Naive thymus-derived CD8-positive, alpha-beta T cell (primary cell): Measurements from ENCODE around the gene NUTF2. TPM values are rescaled to one million over a fixed set of nuclear protein-coding genes. Genes with fewer than 3 reads are reported as not detected.
A peak's percentile ranks its signal among the peaks of the same experiment; 100 is the strongest.

Experiments used
- ATAC-seq, 2 donors: fragments of 150-1000 bp; cut with Tn5 transposase in 1 of 2; sonication (Bioruptor Pico), chemical (Tn5 transposase) in 1 of 2; 1 replicate in 1 of 2; 2 replicates in 1 of 2; pipeline ENCODE4 v1.10.0; 2021; ENCODE audit warnings: mild to moderate bottlenecking in 2 of 2, moderate library complexity in 2 of 2
- POLR2A ChIA-PET: fragments of 350-600 bp; sonication (Branson Sonifier 250); formaldehyde crosslinking; loops from one replicate; lab custom pipeline; 2021; ENCODE audit warnings: antibody characterized with exemption; lab: Charles Lee
- DNase-seq, 10 donors: peaks; one replicate each; pipeline versions ENCODE4 v3.0.0 to v3.0.0-alpha.2; 2020 to 2022
- H3K27ac Mint-ChIP-seq, 10 donors: one replicate each; pipeline ENCODE4 v1.8.0; 2020 to 2022; ENCODE audit warnings: mild to moderate bottlenecking in 10 of 10, mixed read lengths in 10 of 10, moderate library complexity in 4 of 10, inconsistent platforms in 1 of 10
- H3K27me3 Mint-ChIP-seq, 5 donors: one replicate each; pipeline ENCODE4 v1.8.0; 2021 to 2022; ENCODE audit warnings: mixed read lengths in 5 of 5
- H3K36me3 Mint-ChIP-seq, 3 donors: one replicate each; pipeline ENCODE4 v1.8.0; 2020 to 2022; ENCODE audit warnings: mixed read lengths in 3 of 3, mild to moderate bottlenecking in 2 of 3, inconsistent platforms in 1 of 3
- H3K4me1 Mint-ChIP-seq, 4 donors: one replicate each; pipeline ENCODE4 v1.8.0; 2021 to 2022; ENCODE audit warnings: mixed read lengths in 4 of 4
- H3K4me3 Mint-ChIP-seq, 10 donors: one replicate each; pipeline ENCODE4 v1.8.0; 2020 to 2022; ENCODE audit warnings: mild to moderate bottlenecking in 10 of 10, mixed read lengths in 10 of 10, moderate library complexity in 6 of 10, inconsistent platforms in 1 of 10
- H3K9me3 Mint-ChIP-seq, 9 donors: one replicate each; pipeline ENCODE4 v1.8.0; 2020 to 2022; ENCODE audit warnings: mixed read lengths in 9 of 9, mild to moderate bottlenecking in 3 of 9, inconsistent platforms in 1 of 9, moderate library complexity in 1 of 9
- polyA plus RNA-seq, 3 donors: library from polyadenylated mRNA; unstranded; fragments of 300-500 nt; fragmentation: Illumina TruSeq; gene quantifications; one replicate each; pipeline ENCODE4 v1.2.3, GENCODE V29; 2021
- total RNA-seq, 8 experiments: library from RNA in 2 of 8; stranded (reverse) in 2 of 8; gene quantifications; one replicate each; pipeline ENCODE4 v1.2.3 and lab custom pipeline; 2021 to 2026

NUTF2 gene
- total and polyA plus RNA-seq, 5 experiments from 2014 or later, result 37.0 to 124 (median 109) TPM

DNA sequence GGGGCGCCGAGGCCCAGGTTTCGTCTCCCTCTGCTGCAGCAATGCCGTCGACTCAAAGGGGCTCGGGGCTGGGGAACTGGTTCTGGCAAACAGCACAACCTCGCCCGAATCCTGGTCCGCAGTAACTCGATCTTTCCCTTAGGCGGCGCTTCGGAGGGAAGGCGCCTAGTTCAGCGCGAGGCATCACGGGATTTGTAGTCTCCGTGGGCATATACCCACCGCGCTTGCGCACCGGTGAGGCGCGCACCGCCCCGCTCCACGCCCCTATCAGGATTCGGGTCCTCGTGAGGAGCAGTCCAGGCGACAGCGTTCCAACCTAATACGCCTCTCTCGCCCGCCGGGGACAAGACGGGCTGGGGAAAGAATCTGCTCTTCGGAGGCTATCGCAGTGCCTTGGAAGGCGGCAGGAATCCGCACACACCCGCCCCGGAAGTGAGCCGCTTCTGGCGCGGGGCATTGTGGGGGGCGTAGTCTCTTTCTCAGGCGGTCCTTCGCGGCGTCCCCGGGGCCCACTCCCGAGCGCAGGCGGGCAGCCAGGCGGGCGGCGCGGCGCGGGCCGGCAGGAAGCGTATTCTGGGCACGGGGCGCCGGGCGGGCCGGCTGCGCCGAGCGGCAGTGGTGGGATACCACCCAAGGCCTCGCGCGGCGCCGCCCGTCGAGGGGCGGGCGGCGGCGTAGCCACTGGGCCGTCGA, 4.8 kb upstream of the NUTF2 start, which contains the start of gene THAP11:
TSS of gene THAP11 (plus strand) at position 505 of the 693 bp plus-strand sequence. CDS start 235 bp downstream, outside the sequence.
- Mint-ChIP-seq H3K36me3 (no peaks in the 10 kb centered on the region), H3K9me3 (no peaks in the 10 kb centered on the region), H3K4me1 (peaks cover 14 to 41% (median 35%) of the 10 kb centered on the region in 4 donors), H3K4me3 (peak within 1 kb of the TSS; percentile 93 to 97 (median 96)), H3K27ac (peak within 1 kb of the TSS; percentile 83 to 99 (median 98)), H3K27me3 (no peaks in the 10 kb centered on the region)
- peak; percentile 86 to 99 (median 94) for DNase-seq
- peak; percentile 52 to 59 for ATAC-seq
- POLR2A ChIA-PET, result interaction anchor here (0.5 to 3.1 kb wide), 9 partner anchors 8 to 534 kb away, joined by 3 to 16 read pairs (median 4); partner anchors contain the start of genes EDC4, RANBP10 and TSNAXIP1

- Mint-ChIP-seq H3K4me1 (peaks cover 15 to 44% (median 39%) of the 10 kb centered on the region in 4 donors), H3K4me3 (peak overlapping the region; percentile 93 to 96 (median 96)), H3K36me3 (no peaks in the 10 kb centered on the region), H3K9me3 (no peaks in the 10 kb centered on the region), H3K27ac (peak overlapping the region; percentile 83 to 97 (median 96)), H3K27me3 (no peaks in the 10 kb centered on the region)
- ATAC-seq (peak; percentile 35 to 43), DNase-seq (peak; percentile 47 to 83 (median 73))
- POLR2A ChIA-PET, result interaction anchor here (0.6 to 3.1 kb wide), 17 partner anchors 9 to 443 kb away, joined by 3 to 15 read pairs (median 4); partner anchors contain the start of genes EDC4, NFATC3, PSMB10 and RANBP10
Measured at GRCh38 chr16:67842509-67843342, 4.0 kb upstream of the NUTF2 start.

DNA sequence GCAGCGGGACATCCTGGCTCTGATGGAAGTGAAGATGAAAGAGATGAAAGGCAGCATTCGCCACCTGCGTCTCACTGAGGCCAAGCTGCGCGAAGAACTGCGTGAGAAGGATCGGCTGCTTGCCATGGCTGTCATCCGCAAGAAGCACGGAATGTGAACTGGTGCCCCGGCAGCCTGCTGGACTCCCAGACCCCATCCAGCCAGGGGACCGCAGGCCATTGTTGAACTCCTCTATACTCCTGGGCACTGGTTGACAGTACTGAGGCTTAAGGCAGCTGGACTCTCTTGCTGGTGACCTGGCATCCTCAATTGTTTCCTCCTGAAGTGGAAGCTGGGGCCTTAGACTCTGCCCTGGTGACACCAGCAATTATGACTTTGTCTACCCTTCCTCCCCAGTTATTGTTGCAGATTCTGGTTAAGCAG, 3.4 kb upstream of the NUTF2 start:
- POLR2A ChIA-PET, result interaction anchor here (0.6 to 3.1 kb wide), 18 partner anchors 10 to 442 kb away, joined by 3 to 15 read pairs (median 4); partner anchors contain the start of genes EDC4, NFATC3, PSMB10 and RANBP10
- Mint-ChIP-seq H3K27ac (peak overlapping the region; percentile 83 to 97 (median 96)), H3K27me3 (no peaks in the 10 kb centered on the region), H3K4me1 (peaks cover 15 to 51% (median 45%) of the 10 kb centered on the region in 4 donors), H3K4me3 (peak overlapping the region; percentile 93 to 96 (median 96)), H3K9me3 (no peaks in the 10 kb centered on the region), H3K36me3 (no peaks in the 10 kb centered on the region)
- ATAC-seq, result no peak
- DNase-seq, result peak in 2 of 10 donors; percentile 37 to 81

- ATAC-seq (no peak), DNase-seq (no peak)
- Mint-ChIP-seq H3K27me3 (no peaks in the 10 kb centered on the region), H3K9me3 (no peaks in the 10 kb centered on the region), H3K36me3 (no peaks in the 10 kb centered on the region), H3K27ac (peak overlapping the region in 9 of 10 donors; percentile 57 to 97 (median 90)), H3K4me1 (peaks cover 18 to 59% (median 49%) of the 10 kb centered on the region in 4 donors), H3K4me3 (peak overlapping the region; percentile 66 to 96 (median 94))
- POLR2A ChIA-PET, result interaction anchor here (0.6 to 3.1 kb wide), 10 partner anchors 9 to 226 kb away, joined by 3 to 15 read pairs (median 8); partner anchors contain the start of genes EDC4, PSMB10, RANBP10 and TSNAXIP1
Measured at GRCh38 chr16:67844497-67844896, 2.2 kb upstream of the NUTF2 start.

- Mint-ChIP-seq H3K4me3 (peak overlapping the region; percentile 80 to 96 (median 88)), H3K27ac (peak overlapping the region; percentile 85 to 96 (median 94)), H3K9me3 (no peaks in the 10 kb centered on the region), H3K36me3 (peaks cover 0 to 3% (median 0%) of the 10 kb centered on the region in 3 donors), H3K27me3 (no peaks in the 10 kb centered on the region), H3K4me1 (peaks cover 18 to 63% (median 52%) of the 10 kb centered on the region in 4 donors)
- DNase-seq (no peak), ATAC-seq (no peak)
- POLR2A ChIA-PET, result interaction anchor here (0.6 to 3.1 kb wide), 7 partner anchors 10 to 52 kb away, joined by 3 to 14 read pairs (median 5); partner anchors contain the start of genes EDC4, RANBP10 and TSNAXIP1
Measured at GRCh38 chr16:67845291-67846062, 1.3 kb upstream of the NUTF2 start.

DNA sequence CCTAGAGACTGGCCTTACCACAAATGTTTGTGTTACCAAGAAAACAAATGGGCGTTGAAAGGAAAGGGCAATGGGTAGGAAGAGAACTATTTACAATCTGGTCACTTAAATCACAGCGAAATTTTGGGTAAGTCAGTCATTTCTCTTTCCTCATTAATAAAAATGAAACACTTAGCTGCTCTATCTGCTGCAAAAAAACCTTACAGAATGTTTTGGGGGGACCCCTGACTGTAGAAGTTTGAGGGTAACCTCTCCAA, 742 bp upstream of the NUTF2 start:
- ATAC-seq (no peak), DNase-seq (no peak)
- H3K4me3 Mint-ChIP-seq, result peak overlapping the region; percentile 80 to 96 (median 88)
- H3K27me3 Mint-ChIP-seq, result no peaks in the 10 kb centered on the region
- POLR2A ChIA-PET, result interaction anchor here (0.9 to 1.3 kb wide), 7 partner anchors 12 to 290 kb away, joined by 3 to 9 read pairs (median 5); partner anchors contain the start of genes EDC4, RANBP10 and TSNAXIP1
- H3K36me3 Mint-ChIP-seq, result peaks cover 0 to 3% (median 0%) of the 10 kb centered on the region in 3 donors
- H3K9me3 Mint-ChIP-seq, result no peaks in the 10 kb centered on the region
- peaks cover 18 to 67% (median 52%) of the 10 kb centered on the region in 4 donors for H3K4me1 Mint-ChIP-seq
- H3K27ac Mint-ChIP-seq, result peak overlapping the region; percentile 85 to 96 (median 94)

DNA sequence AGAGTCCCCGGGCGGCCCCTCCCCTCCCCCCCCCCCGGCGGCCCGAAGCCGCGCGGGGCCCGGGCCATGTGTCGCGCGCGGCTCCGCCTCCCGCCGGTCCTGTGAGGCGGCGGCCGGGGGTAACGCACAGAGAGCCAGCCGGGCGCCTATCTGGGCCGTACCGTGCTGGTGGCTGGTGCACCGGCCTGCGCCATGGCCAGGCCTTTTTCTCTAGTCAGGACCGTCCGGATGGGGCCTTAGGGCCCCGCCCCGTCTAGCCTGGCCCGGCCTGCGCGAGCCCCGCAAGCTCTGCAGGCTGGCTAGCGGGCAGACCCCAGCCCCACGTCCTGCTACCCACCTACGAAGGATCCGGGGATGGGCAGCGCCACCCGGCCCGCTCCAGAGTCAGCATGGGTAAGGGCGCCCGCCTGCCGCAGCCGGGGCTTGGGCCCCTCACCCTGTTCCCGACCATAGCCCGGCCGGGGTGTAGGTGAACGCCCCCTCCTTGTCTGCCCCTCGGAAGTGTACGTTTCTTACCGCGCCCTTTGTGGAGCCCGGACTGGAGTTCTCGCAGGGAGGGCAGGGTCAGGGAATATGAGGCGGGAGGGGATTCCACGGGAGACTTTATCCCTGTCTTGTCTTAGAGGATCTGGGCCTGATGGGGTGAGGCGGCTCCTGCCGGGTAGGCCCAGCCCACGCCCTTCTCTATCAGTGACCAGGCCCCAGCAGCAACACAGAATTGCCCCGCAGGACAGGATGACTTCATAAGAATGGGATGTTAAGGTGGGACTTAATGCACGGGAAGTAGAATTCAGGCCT, 530 bp downstream of the NUTF2 start, which contains the start of gene CENPT:
TSS of gene CENPT (minus strand) at position 630 of the 798 bp plus-strand sequence. CDS start 13,834 bp downstream, outside the sequence.
- Mint-ChIP-seq H3K9me3 (no peaks in the 10 kb centered on the region), H3K27me3 (no peaks in the 10 kb centered on the region), H3K4me1 (peaks cover 16 to 68% (median 46%) of the 10 kb centered on the region in 4 donors), H3K27ac (peak within 1 kb of the TSS; percentile 53 to 96 (median 90)), H3K36me3 (peaks cover 0 to 3% (median 0%) of the 10 kb centered on the region in 3 donors), H3K4me3 (peak within 1 kb of the TSS; percentile 80 to 96 (median 89))
- peak in 1 of 10 donors; percentile 55 for DNase-seq
- peak; percentile 49 to 52 for ATAC-seq
- POLR2A ChIA-PET, result interaction anchor here (1.2 to 1.3 kb wide), 3 partner anchors 15 to 366 kb away, joined by 3 to 6 read pairs (median 5); partner anchors contain the start of gene ATP6V0D1

DNA sequence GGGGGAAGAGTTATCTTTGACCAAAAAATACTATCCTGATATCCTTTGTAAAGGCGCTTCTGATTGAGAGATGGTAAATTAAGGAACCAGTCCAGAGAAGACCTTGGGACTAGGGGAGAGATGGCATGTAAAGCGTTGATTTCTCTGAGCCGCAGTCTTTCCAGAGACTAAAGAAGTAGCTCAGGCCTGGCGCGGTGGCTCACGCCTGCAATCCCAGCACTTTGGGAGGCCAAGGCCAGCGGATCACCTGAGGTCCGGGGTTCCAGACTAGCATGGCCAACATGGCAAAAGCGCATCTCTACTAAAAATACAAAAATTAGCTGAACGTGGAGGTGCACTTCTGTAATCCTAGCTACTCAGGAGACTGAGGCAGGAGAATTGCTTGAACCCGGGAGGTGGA, 1.4 kb downstream of the NUTF2 start:
- peaks cover 0 to 3% (median 0%) of the 10 kb centered on the region in 3 donors for H3K36me3 Mint-ChIP-seq
- peak overlapping the region in 6 of 10 donors; percentile 25 to 89 (median 66) for H3K27ac Mint-ChIP-seq

DNA sequence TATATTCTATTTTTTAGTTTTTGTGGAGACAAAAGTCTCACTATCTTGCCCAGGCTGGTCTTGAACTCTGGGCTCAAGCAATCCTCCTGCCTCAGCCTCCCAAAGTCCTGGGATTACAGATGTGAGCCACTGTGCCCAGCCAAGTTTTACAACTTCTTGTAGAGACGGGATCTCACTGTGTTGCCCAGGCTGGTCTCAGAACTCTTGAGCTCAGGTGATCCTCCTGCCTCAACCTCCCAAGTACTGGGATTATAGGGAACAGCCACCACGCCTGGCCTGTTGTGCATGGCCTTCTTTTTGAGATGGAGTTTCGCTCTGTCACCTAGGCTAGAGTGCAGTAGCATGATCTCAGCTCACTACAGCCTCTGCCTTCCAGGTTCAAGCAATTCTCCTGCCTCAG, 6.9 kb downstream of the NUTF2 start:
- Mint-ChIP-seq H3K27me3 (no peaks in the 10 kb centered on the region), H3K9me3 (no peaks in the 10 kb centered on the region), H3K36me3 (peaks cover 0 to 10% (median 0%) of the 10 kb centered on the region in 3 donors), H3K27ac (no peak overlapping the region), H3K4me3 (peak overlapping the region in 1 of 10 donors; percentile 51), H3K4me1 (peaks cover 13 to 60% (median 34%) of the 10 kb centered on the region in 4 donors)
- POLR2A ChIA-PET, result interaction anchor here (0.7 kb wide), 1 partner anchor 292 kb away, joined by 3 read pairs; the partner anchor contains the start of gene CTCF
- no peak for DNase-seq
- no peak for ATAC-seq

More for the DNA sequence above, 1.4 kb downstream of the NUTF2 start:
- H3K27me3 Mint-ChIP-seq, result no peaks in the 10 kb centered on the region
- ATAC-seq (no peak), DNase-seq (no peak)
- H3K4me1 Mint-ChIP-seq, result peaks cover 16 to 66% (median 42%) of the 10 kb centered on the region in 4 donors
- H3K9me3 Mint-ChIP-seq, result no peaks in the 10 kb centered on the region
- POLR2A ChIA-PET, result interaction anchor here (1.3 kb wide), 1 partner anchor 25 kb away, joined by 3 read pairs; the partner anchor contains the start of gene EDC4
- H3K4me3 Mint-ChIP-seq, result peak overlapping the region; percentile 77 to 96 (median 88)

- Mint-ChIP-seq H3K36me3 (peaks cover 0 to 8% (median 0%) of the 10 kb centered on the region in 3 donors), H3K4me3 (no peak overlapping the region), H3K27me3 (no peaks in the 10 kb centered on the region), H3K4me1 (peaks cover 12 to 45% (median 32%) of the 10 kb centered on the region in 4 donors), H3K27ac (peak overlapping the region in 1 of 10 donors; percentile 19), H3K9me3 (no peaks in the 10 kb centered on the region)
- DNase-seq, result no peak
- POLR2A ChIA-PET, result interaction anchor here (0.5 kb wide), 1 partner anchor 268 kb away, joined by 4 read pairs; no protein-coding TSS in a partner anchor
- no peak for ATAC-seq
Measured at GRCh38 chr16:67855789-67856188, 9.1 kb downstream of the NUTF2 start.
